Fibroblast of the aortic adventitia (primary cell): ENCODE data around the gene CTIF. TPM values are rescaled to one million over a fixed set of nuclear protein-coding genes. Genes with fewer than 3 reads are reported as not detected.

Source experiments
- DNase-seq: peaks from one replicate; pipeline ENCODE4 v3.0.0-alpha.2; 2010; ENCODE audit warnings: low read depth
- H3K4me3 ChIP-seq: 2 replicates; pipeline ENCODE4 v1.5.1; 2011; ENCODE audit warnings: low read depth, mild to moderate bottlenecking, control low read depth, low read length, moderate library complexity
- CTCF ChIP-seq: IDR thresholded peaks from 2 replicates; pipeline ENCODE4 v1.5.1; 2011; ENCODE audit warnings: mild to moderate bottlenecking, low read length, control low read depth, inconsistent platforms; ENCODE audit not compliant: insufficient read depth
- total RNA-seq: library from RNA; depleted of rRNA; stranded (reverse); fragments of >200 nt; gene quantifications from 2 replicates; pipeline ENCODE4 v1.2.3, GENCODE V29; 2012; ENCODE audit warnings: low replicate concordance

CTIF gene
- total RNA-seq, 1 donor, result 29.0 TPM

GRCh38 chr18:48838166-48838775 lies 299.4 kb downstream of the CTIF start:
- no peak overlapping the region for H3K4me3 ChIP-seq
- peak; percentile 27 for DNase-seq
- TF ChIP-seq CTCF, result no peak

- H3K4me3 ChIP-seq, result no peak overlapping the region
- peak; percentile 70 for DNase-seq
- TF ChIP-seq CTCF, result no peak
These were observed 300.3 kb downstream of the CTIF start for GRCh38 chr18:48838921-48839818.

GRCh38 chr18:48839819-48840490 lies 301.1 kb downstream of the CTIF start:
- H3K4me3 ChIP-seq, result no peak overlapping the region
- no peak for DNase-seq
- TF ChIP-seq CTCF, result no peak

- no peak for TF ChIP-seq CTCF
- DNase-seq, result no peak
- H3K4me3 ChIP-seq, result no peak overlapping the region
These were observed 301.7 kb downstream of the CTIF start for GRCh38 chr18:48840491-48840877.

- DNase-seq, result peak; percentile 43
- H3K4me3 ChIP-seq, result no peak overlapping the region
- TF ChIP-seq CTCF, result no peak
These were observed 302.8 kb downstream of the CTIF start for GRCh38 chr18:48841381-48842258.
